Astrocyte of the hippocampus (primary cell): Measurements from ENCODE around the gene SH3PXD2B.

Experiments used
- DNase-seq: peaks from one replicate; pipeline ENCODE4 v3.0.0; 2011; ENCODE audit warnings: low read depth, low spot score

The SH3PXD2B gene

DNA sequence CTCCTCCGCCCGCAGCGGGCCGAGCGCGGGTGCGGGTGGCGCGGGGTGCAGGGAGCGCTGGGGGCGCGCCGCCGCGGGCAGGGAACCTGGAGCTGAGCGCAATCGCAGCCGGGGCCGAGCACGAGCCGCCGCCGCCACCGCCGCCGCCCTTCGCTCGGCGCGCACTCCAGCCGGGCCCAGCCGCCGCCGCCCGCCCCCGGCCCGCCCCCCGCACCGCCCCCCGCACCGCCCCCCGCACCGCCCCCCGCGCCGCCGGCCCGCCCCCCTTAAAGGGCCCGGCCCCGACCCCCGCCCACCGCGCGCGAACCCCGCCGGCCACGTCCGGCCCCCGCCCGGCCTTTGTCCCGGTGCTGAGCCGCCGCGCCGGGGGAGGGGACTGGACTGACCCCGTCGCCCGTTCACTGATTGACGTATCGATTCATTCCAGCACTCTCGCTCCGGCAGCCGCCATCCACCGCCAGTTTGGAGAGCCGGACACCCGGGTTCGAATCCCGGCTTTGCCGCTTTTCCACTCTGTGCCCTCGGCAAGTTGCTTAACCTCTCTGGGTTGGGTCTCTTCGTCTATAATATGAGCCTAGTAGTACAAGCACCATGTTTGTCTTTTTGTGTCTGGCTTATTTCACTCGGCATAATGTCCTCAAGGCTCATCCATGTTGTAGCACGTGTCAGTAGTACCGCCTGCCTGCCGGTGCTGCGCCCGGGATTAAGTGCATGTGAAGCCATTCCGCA lies at the start of gene SH3PXD2B:
Gene SH3PXD2B, minus strand, starts transcription at position 168 of the 729 bp plus-strand sequence. CDS start 173 bp downstream, outside the sequence.
- DNase-seq = peak; percentile 78

DNA sequence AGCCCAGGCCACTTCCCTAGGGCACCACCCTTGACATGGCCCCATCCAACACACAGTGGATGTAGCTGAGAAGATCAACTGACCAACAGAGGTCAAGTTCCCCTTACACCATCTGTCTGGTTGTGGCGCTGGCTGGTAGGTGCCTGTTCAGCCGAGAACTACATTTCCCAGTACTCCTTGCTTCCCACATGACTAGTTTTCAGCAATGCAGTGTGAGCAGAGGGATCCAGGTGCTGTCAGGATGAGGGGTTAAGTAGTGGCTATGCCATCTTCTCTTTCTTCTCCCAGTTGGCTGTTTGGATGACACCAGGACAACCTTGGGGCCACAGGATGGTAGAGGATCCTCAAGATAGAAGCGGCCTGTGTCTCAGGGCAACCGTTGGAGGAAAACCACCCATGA lies 48.6 kb upstream of the SH3PXD2B start:
- DNase-seq = peak; percentile 18

DNA sequence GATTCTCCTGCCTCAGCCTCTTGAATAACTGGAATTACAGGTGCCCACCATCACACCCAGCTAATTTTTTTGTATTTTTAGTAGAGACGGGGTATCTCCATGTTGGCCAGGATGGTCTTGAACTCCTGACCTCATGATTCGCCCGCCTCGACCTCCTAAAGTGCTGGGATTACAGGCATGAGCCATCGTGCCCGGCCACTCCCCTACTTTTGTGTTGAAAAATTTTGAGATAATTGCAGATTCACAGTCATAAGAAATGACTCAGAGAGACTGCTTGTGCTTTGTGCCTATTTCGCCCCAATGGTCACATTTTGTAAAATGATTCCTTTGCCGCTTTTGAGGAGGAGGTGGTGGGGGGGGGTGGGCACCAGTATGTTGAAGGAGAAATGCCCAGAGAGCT lies 48.1 kb upstream of the SH3PXD2B start:
- no peak for DNase-seq

DNA sequence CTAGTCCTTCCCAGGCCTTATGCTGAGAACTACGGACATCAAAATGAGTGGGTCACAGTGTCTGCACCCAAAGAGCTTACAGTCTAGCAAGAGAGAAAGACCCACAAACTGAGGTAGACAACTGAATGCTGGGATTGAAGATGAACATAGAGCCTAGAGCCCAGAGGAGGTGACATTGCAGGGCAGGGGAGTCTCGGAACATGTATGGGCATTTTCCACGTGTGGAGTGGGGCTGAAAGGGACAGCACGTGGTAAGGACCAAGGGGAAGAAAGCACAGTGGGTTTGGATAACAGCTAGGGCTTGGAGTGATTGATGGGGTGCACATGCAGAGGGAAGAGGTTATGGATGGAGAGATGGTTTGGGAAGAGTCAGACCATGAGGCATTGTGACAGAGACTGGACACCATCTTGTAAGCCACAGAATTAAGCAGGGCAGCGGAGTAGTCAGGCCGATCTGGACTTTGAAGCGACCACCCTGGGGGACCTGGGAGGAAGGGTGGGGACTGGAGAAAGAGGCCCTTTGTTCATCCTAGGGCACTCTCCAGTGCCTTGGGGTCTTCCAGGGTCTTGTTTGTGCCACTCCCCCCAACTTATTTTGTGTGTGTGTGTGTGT lies 47.5 kb upstream of the SH3PXD2B start:
- no peak for DNase-seq

GRCh38 chr5:172499287-172499686 lies 45.0 kb upstream of the SH3PXD2B start:
- DNase-seq = no peak

GRCh38 chr5:172498431-172499129 lies 44.3 kb upstream of the SH3PXD2B start:
- DNase-seq = no peak

- DNase-seq = no peak
Observed at GRCh38 chr5:172497591-172498255, 43.4 kb upstream of the SH3PXD2B start.

DNA sequence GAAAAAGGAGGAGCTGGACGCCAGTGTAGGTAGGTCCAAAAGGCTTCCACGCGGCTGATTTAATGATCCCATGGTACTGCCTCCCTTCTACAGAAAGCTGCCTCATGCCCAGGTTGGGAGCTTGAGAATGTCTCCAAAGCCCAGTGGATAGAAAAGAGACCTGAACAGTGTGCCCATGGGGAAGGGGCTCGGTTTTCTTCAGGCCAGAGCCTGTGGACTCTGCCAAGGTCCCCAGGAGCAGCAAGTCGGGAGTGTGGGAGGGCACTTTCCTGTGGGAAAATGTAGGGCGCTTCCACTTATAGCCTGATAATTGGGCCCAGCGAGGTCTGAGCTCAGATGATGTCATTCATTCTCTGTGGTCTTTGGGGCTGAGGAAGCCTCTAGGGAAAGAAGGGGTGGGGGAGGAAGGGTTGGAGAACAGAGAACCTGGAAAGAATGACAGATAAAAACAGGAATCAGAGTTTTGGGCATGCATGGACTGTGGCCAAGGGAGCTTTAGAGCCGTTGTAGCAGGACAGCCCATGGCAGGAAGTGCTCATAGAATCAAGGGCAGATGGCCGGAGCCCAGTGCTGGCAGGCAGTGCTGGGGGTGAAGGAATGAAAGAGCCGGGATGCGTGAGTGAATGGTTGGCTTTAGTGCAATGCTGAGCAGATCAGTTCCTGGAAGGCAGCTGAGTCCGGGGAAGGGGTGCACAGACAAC lies 42.5 kb upstream of the SH3PXD2B start:
- peak; percentile 63 for DNase-seq

- DNase-seq = no peak
Observed at GRCh38 chr5:172494630-172495505, 40.5 kb upstream of the SH3PXD2B start.

DNA sequence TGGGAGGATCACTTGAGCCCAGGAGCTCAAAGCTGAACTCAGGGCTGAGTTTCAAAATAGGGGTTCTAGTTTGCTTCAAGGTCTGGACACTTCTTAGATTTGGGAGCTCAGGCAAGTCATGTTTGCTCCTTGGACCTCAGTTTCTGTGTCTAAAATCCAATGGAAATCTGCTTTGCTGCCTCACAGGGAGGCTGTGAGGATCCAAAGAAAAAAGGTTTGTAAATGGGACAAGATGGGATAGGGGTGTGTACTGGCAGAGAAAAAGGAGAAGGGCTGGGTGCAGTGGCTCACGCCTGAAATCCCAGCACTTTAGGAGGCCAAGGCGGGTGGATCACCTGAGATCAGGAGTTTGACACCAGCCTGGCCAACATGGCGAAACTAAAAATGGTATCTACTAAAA lies 39.6 kb upstream of the SH3PXD2B start:
- DNase-seq = no peak

GRCh38 chr5:172493461-172493860 lies 39.1 kb upstream of the SH3PXD2B start:
- no peak for DNase-seq

- no peak for DNase-seq
Observed at GRCh38 chr5:172493002-172493401, 38.7 kb upstream of the SH3PXD2B start.

DNA sequence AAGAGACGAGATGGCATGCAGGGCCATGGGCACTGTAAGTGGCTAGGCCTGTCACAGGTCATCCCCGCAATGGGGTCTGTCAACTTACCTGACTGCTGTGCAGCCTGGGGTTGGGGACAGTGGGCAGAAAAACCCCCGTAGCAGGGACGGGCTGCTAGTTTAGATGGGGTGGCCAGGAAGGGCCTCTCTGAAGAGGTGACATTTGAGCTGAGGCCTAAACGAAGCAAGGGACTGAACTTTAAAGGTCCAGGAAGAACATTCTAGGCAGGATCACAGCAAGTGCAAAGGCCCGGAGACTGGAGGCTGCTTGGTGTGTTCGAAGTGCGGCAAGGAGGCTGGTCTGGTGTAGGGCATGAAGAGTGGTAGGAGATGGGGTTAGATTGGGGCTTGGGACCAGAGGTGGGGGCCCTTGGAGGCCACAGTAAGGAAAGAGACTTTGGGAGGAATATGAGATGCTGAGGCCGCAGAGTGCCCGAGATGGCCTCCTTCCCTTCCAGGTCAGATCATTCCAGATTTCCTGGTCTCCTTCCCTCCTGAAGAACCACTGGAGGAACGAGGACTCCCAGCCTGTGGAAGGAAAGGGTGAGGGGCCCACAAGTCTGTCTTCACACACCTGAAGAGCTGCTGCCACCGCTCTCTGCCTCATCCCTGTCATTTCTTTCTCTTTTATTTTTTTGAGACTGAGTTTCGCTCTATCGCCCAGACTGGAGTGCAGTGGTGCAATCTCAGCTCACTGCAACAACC lies 37.9 kb upstream of the SH3PXD2B start:
- DNase-seq = no peak

DNA sequence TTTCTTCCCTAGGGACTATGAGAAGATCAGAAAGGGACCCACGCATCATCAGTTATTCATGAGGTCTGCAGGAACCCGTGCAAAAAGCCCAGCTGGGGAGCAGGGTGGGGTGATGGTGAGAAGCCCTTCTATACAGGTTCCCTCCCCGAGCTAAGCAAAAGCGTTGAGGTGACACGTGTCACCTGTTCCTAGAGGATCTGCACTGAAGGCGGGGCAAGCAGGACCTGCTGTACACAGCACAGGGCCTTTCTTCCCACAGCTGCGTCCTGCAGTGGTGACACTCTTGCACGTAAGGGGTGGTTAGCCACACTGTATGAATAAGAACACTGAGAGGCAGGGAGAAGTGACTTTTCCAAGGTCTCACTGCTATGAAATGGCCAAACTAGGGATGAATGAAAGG lies 37.2 kb upstream of the SH3PXD2B start:
- DNase-seq = no peak

DNA sequence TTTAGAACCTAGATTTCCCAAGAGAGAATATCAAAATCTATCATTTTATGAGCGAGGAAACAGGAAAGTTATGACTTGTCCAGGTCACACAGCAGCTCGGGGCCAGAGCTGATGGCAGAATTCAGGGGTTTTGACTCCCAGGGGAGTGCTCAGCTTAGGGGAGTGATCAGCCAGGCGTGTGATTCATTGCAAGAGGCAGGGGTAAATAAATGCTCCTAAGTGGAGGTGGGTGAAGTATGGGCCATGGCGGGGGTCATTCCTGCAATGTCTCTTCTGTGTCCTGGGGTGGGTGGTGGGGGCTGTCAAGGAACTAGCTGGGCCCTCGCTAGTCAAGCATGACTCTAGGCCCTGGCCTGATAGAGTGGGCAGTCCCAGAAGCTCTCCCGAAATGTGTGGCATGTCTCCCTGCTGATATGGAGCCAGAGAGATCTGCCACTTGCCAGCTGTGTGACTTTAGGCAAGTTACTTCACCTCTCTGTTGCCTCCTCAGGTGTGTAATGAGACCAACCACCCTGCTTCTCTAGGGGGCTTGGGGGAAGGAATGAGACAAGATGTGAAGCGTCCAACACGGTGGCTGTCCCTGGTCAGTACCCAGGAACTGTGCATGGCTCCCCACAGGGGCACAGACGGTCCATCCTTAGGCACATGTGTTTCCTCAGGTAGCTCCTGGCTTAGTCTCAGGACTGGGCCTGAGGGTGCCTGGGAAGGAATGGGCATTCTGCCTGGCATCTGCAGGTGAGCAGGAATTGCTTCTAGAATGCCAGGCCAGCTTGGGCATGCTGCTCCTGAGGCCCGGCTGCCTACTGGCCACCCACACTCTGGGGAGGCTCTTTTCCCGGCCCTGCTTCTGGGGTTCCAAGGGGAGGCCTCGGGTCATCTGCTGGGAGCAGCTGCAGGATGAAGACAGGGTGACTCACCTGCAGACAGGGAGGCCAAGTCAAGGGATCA lies 36.5 kb upstream of the SH3PXD2B start:
- no peak for DNase-seq

DNA sequence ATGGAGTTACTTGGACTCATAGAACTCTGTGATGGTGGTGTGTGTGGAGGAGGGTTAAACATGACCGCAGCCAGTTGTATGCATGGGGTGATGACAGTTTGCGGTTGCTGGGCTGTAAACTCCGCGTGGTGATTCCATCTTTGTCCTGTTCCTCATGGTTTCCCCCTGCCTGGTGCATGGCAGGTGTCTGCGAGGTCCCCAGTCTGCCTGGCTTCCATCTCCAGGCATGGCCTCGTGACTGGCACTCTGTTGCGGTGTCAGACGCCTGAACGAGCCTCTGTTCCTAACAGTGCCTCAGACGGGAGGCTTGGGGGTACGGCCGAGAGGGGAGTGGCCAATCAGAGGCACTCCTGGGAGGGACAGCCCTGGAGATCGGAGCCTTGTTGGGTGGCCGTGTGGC lies 33.9 kb upstream of the SH3PXD2B start:
- DNase-seq = no peak

GRCh38 chr5:172487671-172488070 lies 33.3 kb upstream of the SH3PXD2B start:
- DNase-seq = no peak

DNA sequence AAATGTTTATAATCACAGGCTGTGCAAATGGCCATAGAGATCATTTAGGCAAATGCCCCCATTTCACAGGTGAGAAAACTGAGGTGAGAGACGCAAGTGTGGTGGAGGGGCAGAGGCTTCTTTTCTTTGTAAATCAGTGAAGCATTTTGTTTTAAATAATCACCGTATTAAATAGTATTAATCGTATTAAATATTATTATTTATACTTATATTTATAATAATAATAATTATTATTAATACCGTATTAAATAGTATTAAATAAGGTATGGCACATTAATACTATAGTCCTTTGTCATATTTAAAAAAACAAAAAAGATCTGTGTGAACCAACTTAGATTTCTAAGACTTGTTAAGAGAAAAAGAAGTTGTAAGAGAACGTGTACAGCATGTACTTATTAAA lies 32.6 kb upstream of the SH3PXD2B start:
- DNase-seq = no peak

DNA sequence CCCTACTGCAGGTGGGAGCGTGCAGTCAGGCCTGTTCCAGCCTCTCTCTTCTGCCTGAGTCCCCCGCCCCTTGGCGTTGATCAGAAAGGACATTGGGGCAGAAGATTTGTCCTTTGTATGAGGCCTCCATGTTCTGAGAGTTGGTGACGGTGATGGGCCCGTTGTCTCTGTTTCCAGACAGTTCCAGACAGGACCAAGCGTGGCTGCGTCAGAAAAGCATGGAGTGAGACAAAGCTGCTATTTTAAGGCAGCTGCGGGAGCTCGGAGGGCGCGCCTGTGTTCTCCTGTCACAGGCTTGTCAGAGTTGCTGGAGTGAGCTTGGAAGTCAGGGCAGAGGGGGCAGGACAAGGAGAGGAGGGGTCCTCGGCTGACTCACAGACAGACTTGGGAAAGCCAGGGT lies 32.1 kb upstream of the SH3PXD2B start:
- no peak for DNase-seq
